ENCODE results near the gene MAP3K8. TPM values are rescaled to one million over a fixed set of nuclear protein-coding genes. Genes with fewer than 3 reads are reported as not detected.
A peak's percentile ranks its signal among the peaks of the same experiment; 100 is the strongest.

MAP3K8 gene
- total and polyA plus RNA-seq, 2 of the 8 experiments (the other 6 are each of a cell fraction or from before 2014, with no cell fraction given) = 5.6 to 6.0 TPM

DNA sequence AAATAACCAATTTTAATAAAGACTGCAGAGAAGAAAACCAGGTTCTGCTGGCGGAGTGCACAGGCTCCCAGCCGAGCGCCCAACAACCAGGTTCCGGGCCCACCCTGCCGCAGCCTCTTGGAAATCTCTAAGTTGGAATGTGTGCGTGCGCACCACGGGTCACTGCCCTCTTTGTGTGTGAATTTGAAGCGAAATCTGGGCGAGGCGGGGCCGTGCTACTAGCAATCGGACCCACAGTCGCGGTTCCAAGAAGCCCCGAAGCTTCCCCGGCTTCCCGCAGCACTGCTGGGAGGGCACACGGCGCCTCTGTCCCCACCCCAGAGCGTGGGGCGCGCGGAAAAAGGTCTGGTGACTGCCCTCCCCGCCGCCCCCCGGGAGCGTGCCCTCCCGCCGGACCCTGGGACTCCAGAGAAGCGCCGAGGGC lies 666 bp upstream of the MAP3K8 start (continued):
- TF ChIP-seq, protein P1, sequence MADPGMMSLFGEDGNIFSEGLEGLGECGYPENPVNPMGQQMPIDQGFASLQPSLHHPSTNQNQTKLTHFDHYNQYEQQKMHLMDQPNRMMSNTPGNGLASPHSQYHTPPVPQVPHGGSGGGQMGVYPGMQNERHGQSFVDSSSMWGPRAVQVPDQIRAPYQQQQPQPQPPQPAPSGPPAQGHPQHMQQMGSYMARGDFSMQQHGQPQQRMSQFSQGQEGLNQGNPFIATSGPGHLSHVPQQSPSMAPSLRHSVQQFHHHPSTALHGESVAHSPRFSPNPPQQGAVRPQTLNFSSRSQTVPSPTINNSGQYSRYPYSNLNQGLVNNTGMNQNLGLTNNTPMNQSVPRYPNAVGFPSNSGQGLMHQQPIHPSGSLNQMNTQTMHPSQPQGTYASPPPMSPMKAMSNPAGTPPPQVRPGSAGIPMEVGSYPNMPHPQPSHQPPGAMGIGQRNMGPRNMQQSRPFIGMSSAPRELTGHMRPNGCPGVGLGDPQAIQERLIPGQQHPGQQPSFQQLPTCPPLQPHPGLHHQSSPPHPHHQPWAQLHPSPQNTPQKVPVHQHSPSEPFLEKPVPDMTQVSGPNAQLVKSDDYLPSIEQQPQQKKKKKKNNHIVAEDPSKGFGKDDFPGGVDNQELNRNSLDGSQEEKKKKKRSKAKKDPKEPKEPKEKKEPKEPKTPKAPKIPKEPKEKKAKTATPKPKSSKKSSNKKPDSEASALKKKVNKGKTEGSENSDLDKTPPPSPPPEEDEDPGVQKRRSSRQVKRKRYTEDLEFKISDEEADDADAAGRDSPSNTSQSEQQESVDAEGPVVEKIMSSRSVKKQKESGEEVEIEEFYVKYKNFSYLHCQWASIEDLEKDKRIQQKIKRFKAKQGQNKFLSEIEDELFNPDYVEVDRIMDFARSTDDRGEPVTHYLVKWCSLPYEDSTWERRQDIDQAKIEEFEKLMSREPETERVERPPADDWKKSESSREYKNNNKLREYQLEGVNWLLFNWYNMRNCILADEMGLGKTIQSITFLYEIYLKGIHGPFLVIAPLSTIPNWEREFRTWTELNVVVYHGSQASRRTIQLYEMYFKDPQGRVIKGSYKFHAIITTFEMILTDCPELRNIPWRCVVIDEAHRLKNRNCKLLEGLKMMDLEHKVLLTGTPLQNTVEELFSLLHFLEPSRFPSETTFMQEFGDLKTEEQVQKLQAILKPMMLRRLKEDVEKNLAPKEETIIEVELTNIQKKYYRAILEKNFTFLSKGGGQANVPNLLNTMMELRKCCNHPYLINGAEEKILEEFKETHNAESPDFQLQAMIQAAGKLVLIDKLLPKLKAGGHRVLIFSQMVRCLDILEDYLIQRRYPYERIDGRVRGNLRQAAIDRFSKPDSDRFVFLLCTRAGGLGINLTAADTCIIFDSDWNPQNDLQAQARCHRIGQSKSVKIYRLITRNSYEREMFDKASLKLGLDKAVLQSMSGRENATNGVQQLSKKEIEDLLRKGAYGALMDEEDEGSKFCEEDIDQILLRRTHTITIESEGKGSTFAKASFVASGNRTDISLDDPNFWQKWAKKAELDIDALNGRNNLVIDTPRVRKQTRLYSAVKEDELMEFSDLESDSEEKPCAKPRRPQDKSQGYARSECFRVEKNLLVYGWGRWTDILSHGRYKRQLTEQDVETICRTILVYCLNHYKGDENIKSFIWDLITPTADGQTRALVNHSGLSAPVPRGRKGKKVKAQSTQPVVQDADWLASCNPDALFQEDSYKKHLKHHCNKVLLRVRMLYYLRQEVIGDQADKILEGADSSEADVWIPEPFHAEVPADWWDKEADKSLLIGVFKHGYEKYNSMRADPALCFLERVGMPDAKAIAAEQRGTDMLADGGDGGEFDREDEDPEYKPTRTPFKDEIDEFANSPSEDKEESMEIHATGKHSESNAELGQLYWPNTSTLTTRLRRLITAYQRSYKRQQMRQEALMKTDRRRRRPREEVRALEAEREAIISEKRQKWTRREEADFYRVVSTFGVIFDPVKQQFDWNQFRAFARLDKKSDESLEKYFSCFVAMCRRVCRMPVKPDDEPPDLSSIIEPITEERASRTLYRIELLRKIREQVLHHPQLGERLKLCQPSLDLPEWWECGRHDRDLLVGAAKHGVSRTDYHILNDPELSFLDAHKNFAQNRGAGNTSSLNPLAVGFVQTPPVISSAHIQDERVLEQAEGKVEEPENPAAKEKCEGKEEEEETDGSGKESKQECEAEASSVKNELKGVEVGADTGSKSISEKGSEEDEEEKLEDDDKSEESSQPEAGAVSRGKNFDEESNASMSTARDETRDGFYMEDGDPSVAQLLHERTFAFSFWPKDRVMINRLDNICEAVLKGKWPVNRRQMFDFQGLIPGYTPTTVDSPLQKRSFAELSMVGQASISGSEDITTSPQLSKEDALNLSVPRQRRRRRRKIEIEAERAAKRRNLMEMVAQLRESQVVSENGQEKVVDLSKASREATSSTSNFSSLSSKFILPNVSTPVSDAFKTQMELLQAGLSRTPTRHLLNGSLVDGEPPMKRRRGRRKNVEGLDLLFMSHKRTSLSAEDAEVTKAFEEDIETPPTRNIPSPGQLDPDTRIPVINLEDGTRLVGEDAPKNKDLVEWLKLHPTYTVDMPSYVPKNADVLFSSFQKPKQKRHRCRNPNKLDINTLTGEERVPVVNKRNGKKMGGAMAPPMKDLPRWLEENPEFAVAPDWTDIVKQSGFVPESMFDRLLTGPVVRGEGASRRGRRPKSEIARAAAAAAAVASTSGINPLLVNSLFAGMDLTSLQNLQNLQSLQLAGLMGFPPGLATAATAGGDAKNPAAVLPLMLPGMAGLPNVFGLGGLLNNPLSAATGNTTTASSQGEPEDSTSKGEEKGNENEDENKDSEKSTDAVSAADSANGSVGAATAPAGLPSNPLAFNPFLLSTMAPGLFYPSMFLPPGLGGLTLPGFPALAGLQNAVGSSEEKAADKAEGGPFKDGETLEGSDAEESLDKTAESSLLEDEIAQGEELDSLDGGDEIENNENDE (IDR thresholded peaks at IDR 0.05; ENCODE audit: insufficient replicate concordance, low read length) = peak; percentile 97
- no peak for TF ChIP-seq SIN3A (conservative IDR thresholded peaks at IDR 0.05 in 1 of 2, IDR thresholded peaks at IDR 0.05 in 1 of 2; ENCODE audit: low read depth in 1 of 2, low read length in 2 of 2)

Data from H1 (cell line).